H1 (cell line): Measurements from ENCODE around the gene FOXQ1. TPM values are rescaled to one million over a fixed set of nuclear protein-coding genes. Genes with fewer than 3 reads are reported as not detected.

Source experiments
- CBX5 ChIP-seq: fragments of 300-800, 300-1000 bp; sonication (generic); IDR thresholded peaks from 2 replicates; pipeline ENCODE4 v1.7.1; 2016; ENCODE audit warnings: antibody characterized with exemption, low read length, low read depth
- NRF1 ChIP-seq: IDR thresholded peaks from 2 replicates; pipeline ENCODE4 v1.6.1; 2011; ENCODE audit warnings: mild to moderate bottlenecking, low read depth, low read length, improper control_type of control experiment
- POU5F1 ChIP-seq: IDR thresholded peaks from 2 replicates; pipeline ENCODE4 v1.6.1; 2011; ENCODE audit warnings: low read depth, mild to moderate bottlenecking, low read length, moderate library complexity
- SIN3A ChIP-seq, 2 experiments: IDR thresholded peaks in 1 of 2; conservative IDR thresholded peaks in 1 of 2; 2 replicates each; pipeline ENCODE4 v1.6.1; 2011 to 2012; ENCODE audit warnings: low read length in 2 of 2, improper control_type of control experiment in 1 of 2, low read depth in 1 of 2, mild to moderate bottlenecking in 1 of 2
- YY1 ChIP-seq: IDR thresholded peaks from 2 replicates; pipeline ENCODE4 v1.6.1; 2011; ENCODE audit warnings: low read depth, mild to moderate bottlenecking, low read length
- polyA plus RNA-seq, 7 experiments: library from polyadenylated mRNA; depleted of rRNA in 3 of 7; stranded (reverse) in 5 of 7; unstranded in 2 of 7; fragments of >200 nt in 5 of 7; fragments of 200-250 nt in 2 of 7; gene quantifications; 1 replicate in 5 of 7; 2 replicates in 1 of 7; 4 replicates in 1 of 7; pipeline versions ENCODE4 v1.2.1 to v1.2.3, GENCODE V29; 2011 to 2013; ENCODE audit warnings: missing spikeins in 2 of 7, mixed read lengths in 2 of 7
- total RNA-seq: library from RNA; stranded (reverse); fragmentation: NEBNext Ultra II Directional; extraction: Animal tissue kit (Norgen Biotek cat#: 25700); gene quantifications from 2 replicates; pipeline ENCODE4 v1.2.1, GENCODE V29; 2021
- TF ChIP-seq, protein P1 (sequence below): IDR thresholded peaks from 2 replicates; pipeline ENCODE4 v1.6.1; 2012; ENCODE audit warnings: inconsistent platforms

Gene FOXQ1
- total and polyA plus RNA-seq, 2 of the 8 experiments (the other 6 are each of a cell fraction or from before 2014, with no cell fraction given): 0.03 TPM; not detected in 1

- TF ChIP-seq, protein P1, sequence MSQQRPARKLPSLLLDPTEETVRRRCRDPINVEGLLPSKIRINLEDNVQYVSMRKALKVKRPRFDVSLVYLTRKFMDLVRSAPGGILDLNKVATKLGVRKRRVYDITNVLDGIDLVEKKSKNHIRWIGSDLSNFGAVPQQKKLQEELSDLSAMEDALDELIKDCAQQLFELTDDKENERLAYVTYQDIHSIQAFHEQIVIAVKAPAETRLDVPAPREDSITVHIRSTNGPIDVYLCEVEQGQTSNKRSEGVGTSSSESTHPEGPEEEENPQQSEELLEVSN: no peak
- TF ChIP-seq POU5F1 (no peak), NRF1 (no peak), YY1 (no peak), SIN3A (conservative IDR thresholded peaks at IDR 0.05 in 1 of 2, IDR thresholded peaks at IDR 0.05 in 1 of 2; ENCODE audit: low read depth in 1 of 2, low read length in 2 of 2) (no peak), CBX5 (no peak)
These were observed 34.2 kb downstream of the FOXQ1 start (continued) for GRCh38 chr6:1346101-1346500.
